Hematopoietic multipotent progenitor cell treated with erythropoietin and hydrocortisone succinate and interleukin-3 and kit ligand, for 17 days (in vitro differentiated cells): Measurements from ENCODE around the gene TBATA.

Experiments
- DNase-seq: peaks from one replicate; pipeline ENCODE4 v3.0.0-alpha.2; 2015; ENCODE audit warnings: low spot score

The TBATA gene

DNA sequence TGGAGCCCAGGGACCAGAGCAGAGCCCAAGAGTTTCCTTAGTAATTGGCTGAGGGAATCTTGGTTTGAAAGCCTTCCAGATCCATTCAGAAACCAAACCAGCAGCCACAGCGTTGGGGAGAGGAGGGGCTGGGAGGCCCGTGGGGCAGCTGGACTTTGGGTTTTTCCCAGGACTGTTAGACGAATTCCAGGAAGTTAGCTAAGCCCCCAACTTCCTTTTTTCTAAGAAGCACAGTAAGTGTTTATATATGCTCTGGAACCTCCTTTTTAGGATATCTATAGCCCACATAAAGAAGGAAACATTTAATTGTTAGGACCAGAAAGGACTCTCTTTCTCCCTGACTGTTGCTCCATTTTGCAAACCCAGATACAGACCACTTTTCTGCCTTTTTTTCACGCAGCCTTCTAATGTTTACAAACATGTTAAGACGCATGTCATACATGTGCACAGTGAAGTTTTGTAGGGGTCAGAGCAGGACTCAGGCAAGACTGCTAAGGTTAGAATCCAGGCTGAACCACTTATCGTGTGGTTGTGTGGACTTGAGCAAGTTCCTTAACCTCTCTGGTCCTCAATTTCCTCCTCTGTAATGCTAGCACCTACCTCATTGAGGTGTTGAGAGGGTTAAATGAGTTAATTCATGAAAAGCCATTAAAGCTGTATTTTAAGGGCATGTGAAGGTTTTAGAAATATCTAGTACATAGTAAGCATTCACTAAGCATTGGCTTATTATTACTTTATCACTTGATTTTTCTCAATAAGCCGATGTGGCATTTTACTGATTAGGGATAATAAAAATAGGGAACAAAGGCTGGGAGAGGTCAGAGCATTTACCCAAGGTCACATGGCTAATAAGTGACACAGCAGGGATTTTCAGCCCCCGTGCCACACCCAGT is 42.4 kb downstream of the TBATA start:
- DNase-seq, result no peak

DNA sequence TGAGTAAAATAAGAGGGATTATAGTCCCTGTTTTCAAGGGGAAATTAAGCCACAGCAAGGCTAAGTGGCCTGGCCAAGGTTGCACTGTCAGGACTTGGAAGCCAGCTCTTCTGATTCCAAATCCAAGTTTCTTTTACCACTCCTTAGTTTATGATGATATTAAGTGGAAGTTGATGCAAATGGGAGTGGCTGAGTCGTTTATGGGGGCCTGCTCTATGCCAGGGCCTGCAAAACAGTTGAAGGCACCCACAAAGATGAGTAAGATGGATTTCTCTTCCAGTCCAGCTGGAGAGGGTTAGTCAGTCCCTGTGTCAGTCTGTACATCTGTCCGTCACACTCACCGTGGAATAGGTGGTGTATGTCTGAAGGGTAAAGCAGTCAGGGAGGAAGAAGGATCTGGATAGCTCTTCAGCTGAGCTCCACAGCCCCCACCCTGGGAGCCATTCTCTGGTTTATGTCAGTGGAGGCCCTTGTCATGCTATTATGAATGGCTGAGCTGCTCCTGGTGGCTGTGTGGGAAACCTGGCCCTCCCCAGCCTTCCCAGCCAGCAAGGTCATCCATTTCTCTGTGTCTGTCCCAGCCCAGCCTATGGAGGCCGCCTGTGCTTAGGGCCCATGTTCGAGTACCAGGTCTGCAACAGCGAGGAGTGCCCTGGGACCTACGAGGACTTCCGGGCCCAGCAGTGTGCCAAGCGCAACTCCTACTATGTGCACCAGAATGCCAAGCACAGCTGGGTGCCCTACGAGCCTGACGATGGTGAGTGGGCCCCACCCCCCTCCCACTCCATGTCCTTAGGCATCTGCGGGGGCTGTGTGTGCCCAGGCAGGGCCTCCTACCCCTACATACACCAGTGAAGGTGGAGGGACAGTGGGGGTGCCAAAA is 44.5 kb downstream of the TBATA start:
- no peak for DNase-seq

DNA sequence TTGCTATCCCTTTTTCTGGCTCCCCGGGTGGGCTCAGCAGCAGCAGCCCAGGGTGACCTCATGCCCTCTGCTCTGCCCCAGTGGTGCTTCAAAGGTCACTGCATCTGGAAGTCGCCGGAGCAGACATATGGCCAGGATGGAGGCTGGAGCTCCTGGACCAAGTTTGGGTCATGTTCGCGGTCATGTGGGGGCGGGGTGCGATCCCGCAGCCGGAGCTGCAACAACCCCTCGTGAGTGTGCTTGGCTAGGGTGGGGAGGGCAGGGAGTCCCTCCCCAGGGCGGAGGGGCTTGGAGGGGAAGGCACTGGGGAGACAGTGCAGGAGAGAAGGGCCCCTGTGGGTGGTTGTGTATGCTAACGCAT is 46.4 kb downstream of the TBATA start:
- DNase-seq, result no peak

DNA sequence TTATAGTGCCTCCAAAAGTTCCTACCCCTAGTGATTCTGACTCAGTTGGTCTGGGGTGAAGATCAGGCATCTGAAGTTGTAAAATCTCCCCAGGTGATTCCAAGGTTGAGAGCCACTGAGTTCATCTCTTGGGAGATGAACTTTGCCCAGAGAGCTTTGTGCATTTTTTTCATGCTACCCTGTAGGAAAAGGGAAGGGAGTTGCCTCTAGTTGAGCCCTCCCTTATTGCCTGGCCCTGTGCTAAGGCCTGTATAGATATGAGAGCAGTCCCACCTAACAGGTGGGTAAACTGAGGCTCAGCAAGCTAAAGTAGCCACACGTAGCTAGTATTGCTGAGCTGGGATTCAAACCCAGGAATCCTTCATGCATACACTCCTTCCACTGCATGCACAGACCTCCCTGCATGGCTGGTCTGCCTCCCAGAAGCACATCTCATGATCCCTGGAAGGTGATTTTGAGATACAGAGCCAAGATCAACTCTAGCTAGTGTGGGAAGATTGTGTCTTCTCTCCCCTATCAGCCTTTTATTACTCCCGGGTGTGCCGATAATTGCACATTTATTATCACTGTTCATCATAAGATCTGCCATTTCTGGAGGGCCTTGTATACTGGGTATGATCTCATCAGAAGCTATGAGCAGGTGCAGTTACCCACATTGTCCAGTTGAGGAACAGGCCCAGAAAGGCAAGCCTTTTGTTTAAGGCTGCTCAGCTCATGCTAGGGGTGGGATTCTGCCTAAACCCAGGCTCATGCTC is 47.0 kb downstream of the TBATA start:
- DNase-seq, result no peak

DNA sequence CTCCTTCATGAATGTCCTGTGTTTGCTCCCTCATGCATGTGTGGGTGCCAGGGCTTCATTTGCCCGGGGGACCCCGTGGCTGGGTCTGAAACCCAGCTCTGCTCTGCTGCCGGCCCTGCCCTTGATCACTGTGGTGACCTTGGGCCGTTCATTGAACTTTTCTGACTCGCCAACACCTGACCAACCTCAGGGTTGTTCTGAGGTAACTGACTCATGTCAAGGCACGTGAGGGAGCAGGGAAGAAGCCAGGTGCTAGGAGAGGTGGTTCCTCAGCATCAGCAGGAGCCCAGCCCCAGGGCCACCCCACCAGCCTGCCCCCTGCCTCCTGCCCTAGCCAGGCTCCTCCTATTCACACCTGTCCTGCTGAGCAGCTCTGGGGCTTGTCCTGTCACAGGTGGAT is 47.9 kb downstream of the TBATA start:
- DNase-seq, result no peak

DNA sequence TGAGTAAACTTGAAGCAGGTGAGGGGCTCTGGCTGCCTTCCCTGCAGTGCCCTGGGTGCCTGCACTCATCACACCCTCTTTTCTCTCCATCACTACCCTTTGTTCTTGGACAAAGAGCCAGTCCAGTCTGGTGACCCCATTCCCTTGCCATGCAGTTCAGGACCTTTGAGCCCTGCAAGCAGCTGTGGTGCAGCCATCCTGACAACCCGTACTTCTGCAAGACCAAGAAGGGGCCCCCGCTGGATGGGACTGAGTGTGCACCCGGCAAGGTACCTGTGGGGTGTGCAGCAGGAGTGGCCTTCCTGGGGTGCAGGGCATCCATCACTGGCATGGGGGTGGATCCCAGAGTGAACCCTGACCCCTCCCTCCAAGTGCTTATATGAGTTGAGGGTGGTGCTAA is 48.7 kb downstream of the TBATA start:
- no peak for DNase-seq

DNA sequence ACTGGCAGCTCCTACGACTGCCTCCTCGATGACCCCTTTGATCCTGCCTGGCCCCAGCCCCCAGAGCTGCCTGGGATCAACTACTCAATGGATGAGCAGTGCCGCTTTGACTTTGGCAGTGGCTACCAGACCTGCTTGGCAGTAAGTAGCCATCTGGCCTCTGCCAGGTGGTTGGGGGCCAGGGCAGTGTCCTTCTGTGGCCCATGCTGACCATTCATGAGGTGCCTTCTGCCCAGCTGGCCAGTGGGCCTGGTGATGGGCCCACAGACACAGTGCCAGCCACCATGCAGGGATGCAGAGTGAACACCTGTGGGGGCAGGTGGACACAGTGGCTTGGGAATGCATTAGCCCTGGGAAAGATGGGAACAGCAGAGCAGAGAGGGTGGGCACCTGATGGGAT is 50.0 kb downstream of the TBATA start:
- DNase-seq, result no peak

DNA sequence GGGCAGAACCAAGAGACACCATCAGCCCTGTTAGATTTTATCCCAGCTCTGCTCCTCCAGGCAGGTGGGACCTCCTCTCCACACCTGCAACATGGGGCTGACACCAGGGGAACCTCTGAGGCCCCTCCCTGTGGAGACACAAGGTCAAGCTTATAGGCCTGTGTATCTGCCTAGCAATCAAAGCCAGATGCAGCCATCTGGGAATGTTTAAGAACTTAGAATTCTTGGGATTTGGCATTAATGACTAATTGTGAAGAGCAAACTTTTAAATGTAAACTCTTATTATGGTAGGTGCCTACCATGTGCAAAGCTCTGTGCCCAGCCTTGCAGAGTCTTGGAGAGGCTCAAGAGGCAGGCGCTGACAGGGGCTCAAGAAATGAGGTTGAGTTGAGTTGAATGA is 52.1 kb downstream of the TBATA start:
- DNase-seq, result no peak

DNA sequence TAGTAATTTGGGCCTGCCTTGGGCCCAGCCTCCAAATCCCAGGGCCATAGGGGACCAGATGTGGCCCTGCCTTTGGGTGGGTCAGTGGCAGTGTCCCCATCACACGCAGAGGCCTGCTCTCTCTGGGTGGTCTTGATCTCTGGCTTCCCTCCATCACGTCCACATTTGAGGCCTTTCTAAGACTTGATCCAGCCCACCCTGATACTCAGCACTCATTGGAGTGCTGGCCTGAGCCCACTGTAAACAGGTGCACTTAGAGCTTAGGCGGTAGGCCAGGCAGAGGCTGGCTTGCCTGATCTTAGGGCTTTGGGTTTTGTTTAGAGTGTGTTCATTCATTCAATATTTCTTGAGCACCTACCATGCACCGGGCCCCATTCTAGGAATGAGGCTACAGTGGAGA is 52.6 kb downstream of the TBATA start:
- DNase-seq, result no peak

DNA sequence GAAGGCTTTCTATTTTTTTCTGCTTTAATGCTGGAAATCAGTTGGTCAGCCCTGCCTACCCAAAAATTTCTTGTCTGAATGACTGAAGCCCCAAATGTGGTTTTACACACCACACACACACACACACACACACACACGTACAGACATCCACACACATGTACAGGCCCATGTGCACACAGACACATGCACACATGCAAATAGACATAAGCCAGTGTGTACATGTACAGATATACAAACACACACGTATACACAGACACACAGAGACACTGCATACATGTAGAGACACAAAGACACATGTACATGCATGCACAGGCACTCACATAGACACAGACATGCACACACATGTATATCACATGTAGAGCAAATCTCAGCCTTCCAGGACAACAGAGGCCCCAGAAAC is 54.2 kb downstream of the TBATA start:
- no peak for DNase-seq

DNA sequence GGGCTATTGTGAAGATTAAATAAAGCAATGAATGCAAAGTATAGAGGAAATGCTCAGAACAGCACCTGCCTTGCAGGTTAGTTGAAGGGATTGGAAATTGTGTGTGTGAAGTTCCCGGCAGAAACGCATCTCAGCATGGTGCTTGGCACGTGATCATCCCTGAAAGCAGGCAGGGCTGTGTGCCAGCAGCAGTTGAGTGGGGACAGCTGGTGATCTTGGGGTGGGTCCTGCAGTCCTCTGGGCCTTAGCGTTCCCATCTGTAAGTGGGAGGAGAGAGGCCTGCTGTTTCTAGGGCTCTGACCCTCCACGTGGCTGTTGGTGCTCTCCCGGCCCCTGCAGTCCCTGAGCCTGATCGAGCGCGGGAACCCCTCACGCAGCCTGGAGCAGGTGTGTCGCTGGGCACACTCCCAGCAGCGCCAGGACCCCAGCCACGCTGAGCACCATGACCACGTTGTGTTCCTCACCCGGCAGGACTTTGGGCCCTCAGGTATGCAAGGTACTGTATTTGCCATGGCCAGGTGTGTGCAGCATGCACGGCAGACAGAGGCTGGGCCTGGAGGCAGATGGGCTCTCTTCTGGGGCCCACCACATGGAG is 55.3 kb downstream of the TBATA start:
- DNase-seq, result no peak

DNA sequence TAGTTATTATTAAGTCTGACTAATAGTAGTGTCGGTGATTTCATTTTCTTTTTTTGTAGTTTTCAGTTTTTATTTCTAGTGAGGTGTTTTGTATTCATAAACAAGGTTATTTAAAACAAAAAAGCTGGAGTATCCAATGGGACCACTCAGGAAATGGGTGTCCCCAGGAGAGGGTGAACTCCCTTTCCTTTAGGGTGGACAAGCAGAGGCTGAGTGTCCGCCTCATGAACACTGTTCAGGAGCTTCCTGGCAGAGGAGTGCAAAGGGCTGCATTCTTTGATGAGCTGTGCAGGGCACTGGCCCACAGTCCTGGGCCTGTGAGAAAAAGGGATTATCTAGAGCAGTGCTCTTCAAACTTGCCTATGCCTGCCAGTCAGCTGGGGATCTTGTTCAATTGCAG is 56.8 kb downstream of the TBATA start:
- DNase-seq, result no peak

DNA sequence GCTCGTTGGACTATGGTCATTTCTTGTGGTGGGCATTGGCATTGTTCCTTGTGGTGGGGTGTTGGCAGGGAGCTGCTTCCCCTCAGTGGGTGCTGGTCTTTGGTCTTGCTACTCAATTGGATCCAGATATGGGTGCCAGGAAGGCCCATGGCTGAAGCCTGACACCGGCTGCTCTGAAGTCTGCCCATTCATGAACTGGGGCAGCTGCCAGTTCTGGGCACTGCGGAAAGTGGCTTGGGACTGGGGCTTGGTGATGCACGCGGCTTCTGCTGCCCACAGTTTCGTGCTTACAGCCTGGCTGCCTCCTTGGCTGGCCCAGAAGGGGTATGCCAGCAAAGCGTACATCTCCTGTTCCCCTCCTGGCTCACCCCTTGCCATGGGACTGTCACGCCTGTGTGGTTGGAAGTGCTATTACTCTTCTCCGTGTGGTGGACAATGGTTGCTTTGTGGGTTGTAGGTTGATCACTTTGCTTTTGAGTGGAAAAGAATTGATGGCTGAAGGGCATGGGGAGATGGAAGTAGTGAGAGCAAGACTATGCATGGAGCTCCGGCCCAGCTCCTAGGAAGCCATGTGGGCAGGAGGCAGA is 58.2 kb downstream of the TBATA start:
- no peak for DNase-seq

DNA sequence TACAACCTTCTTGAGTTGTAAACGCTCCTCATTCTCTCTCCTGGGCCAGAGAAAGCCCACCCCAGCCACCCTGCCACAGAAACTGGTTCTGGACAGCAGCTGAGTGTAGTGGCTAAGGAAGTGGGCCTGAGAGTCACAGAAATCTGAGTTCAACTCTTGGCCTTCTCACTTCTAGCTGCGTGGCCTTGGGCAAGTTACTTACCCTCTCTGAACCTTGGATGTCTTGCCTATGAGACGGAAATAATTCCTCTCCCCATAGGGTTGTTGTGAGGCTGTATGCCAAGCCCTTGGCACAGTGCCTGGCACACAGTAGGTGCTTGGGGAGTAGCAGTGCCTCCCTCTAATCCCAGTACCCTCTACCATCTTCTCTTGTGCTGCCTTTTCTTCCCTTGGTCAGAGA is 61.4 kb downstream of the TBATA start:
- no peak for DNase-seq

DNA sequence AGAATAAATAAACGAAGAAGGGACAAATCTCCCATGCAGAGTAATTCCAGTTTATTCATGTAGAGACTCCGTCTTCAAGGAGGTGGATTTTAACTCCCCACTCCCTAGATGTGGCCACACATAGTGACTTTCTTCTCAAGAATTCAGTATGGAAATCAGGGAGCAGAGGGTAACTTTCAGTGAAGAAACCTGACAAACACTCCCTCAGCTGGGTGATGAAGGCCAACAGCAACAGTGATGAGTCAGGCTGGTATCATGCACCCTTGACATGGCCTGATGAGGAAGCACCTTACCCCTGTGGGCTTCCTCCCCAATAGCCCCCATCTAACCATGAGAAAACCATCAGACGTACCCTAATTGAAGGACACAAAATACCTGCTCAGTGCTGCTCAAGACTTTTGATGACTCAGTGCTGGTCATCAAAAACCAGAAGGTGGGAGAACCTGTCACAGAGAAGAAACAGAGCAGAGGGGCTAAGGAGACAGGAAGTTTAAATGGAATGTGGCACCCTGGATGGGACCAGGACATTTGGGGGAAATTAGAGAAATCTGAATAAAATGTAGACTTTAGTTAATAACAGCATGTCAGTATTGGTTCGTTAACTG is 62.3 kb downstream of the TBATA start:
- no peak for DNase-seq
